IPS-18a (cell line): ENCODE results near the gene SMIM33.

ENCODE experiments used
- H3K27ac ChIP-seq: one replicate; pipeline ENCODE4 v1.5.1; 2013; ENCODE audit warnings: low read length
- H3K27me3 ChIP-seq: one replicate; pipeline ENCODE4 v1.6.1; 2013; ENCODE audit warnings: mild to moderate bottlenecking, low read length; ENCODE audit not compliant: control insufficient read depth, insufficient read depth
- H3K36me3 ChIP-seq: one replicate; pipeline ENCODE4 v1.6.1; 2013; ENCODE audit warnings: low read depth, low read length; ENCODE audit not compliant: control insufficient read depth
- H3K4me1 ChIP-seq: one replicate; pipeline ENCODE4 v1.6.1; 2013; ENCODE audit warnings: low read depth, low read length; ENCODE audit not compliant: control insufficient read depth
- H3K4me3 ChIP-seq: one replicate; pipeline ENCODE4 v1.5.1; 2013; ENCODE audit warnings: low read length
- H3K9ac ChIP-seq: one replicate; pipeline ENCODE4 v1.6.1; 2013; ENCODE audit warnings: mild to moderate bottlenecking, low read length, moderate library complexity
- H3K9me3 ChIP-seq: one replicate; pipeline ENCODE4 v1.6.1; 2013; ENCODE audit warnings: low read depth, low read length; ENCODE audit not compliant: control insufficient read depth

The SMIM33 gene

DNA sequence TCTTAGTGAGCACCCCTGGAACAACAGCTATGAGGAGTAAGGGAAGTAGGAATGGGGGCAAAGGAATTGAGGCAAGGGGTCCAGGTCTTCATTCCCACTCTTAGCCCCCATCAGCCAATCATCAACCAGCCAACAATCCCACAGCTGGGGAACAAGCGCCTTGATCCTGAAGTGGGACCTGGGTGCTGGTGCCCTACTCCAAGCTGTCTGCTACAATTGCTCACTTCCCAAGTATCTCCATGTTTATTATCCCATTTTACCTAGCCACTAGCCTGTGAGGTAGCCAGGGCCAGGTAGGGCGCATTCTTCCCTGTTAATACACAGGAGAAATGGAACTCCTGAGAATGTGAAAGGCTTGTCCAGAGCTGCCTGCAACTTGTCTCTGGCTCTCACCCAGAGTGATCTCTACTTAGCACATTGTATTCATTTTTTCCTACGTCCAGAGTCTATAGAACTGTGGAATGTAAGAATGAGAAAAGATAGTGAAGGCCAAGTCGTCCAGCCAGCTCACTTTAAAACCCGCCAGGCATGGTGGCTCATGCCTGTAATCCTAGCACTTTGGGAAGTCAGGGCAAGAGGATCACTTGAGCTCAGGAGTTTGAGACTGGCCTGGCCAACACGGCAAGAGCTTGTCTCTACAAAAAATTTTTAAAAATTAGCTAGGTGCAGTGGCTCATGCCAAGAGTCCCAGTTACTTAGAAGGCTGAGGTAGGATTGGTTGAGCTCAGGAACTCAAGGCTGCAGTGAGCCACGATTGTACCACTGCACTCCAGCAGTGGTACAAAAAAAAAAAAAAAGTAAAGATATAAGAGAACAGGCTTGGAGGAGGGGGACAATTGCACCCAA, 25.3 kb upstream of the SMIM33 start:
- Histone ChIP-seq H3K36me3 (no peaks in the 10 kb centered on the region), H3K27ac (no peak overlapping the region), H3K9me3 (no peaks in the 10 kb centered on the region), H3K4me3 (no peak overlapping the region), H3K9ac (no peak overlapping the region), H3K27me3 (no peaks in the 10 kb centered on the region), H3K4me1 (no peaks in the 10 kb centered on the region)

DNA sequence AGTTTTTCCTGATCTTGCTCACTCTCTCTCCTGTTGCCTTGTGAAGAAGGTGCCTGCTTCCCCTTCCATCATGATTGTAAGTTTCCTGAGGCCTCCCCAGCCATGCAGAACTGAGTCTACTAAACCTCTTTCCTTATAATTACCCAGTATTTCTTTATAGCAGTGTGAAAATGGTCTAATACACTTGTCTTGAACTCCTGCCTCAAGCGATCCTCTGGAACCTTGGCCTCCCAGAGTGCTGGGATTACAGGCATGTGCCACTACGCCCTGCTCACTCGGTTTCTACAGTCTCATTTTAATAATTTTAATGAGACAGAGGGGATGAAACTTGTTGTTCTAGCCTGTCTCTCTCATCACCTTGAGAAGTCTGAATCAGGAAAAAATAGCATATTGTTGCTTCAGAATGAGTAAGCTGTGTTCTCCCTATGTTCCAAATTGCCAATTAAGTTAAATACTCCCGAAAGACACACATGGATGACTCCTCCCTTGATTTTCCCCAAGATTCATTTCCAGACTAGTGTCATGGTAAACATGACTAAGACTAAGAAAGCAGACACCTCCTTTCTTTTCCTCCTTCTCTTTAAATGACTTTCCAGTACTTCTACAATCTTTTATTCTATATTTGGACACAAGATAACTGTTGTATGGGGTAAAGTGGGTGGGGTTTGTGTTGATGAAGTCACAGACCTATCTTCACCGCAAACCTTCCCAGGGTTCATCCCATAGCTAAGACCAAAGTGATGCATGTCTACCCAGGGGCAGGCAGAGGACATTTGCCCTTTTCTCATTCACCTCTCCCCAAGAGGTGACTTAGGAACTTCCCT, 23.6 kb upstream of the SMIM33 start:
- no peak overlapping the region for H3K4me3 ChIP-seq
- H3K9me3 ChIP-seq: no peaks in the 10 kb centered on the region
- H3K4me1 ChIP-seq: no peaks in the 10 kb centered on the region
- H3K36me3 ChIP-seq: no peaks in the 10 kb centered on the region
- H3K27me3 ChIP-seq: no peaks in the 10 kb centered on the region
- H3K9ac ChIP-seq: no peak overlapping the region
- H3K27ac ChIP-seq: no peak overlapping the region

- H3K27me3 ChIP-seq: no peaks in the 10 kb centered on the region
- no peaks in the 10 kb centered on the region for H3K36me3 ChIP-seq
- H3K4me3 ChIP-seq: no peak overlapping the region
- no peak overlapping the region for H3K27ac ChIP-seq
- no peaks in the 10 kb centered on the region for H3K9me3 ChIP-seq
- H3K9ac ChIP-seq: no peak overlapping the region
- H3K4me1 ChIP-seq: no peaks in the 10 kb centered on the region
Observed at GRCh38 chr5:139451176-139451575, 19.6 kb upstream of the SMIM33 start.

DNA sequence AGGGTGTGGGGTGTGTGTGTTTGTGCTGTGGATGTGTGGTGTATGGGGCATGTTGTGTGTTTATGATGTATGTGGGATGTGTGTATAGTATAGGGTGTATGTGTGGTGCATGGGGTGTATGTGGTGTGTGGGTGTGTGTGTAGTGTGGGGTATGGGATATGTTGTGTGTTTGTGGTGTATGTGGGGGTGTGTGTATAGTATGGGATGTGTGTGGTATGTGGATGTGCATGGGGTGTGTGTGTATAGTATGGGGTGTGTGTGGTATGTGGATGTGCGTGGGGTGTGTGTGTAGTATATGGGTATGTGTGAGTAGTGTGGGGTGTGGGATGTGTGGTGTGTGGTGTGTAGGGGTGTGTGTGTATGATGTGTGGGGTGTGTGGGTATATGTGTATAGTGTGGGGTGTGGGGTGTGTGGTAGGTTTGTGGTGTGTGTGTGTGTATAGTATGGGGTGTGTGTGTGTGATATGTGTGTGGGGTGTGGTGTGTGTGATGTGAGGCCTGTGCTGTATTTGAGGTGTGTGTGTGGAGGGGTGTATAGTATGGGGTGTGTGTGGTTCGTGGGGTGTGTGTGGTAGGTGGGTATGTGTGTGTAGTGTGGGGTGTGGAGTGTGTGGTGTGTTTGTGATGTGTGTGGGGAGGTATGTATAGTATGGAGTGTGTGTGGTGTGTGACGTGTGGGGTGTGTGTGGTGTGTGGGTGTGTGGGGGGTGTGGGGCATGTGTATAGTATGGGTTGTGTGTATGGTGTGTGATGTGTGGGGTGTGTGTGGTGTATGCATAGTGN, 18.7 kb upstream of the SMIM33 start:
- Histone ChIP-seq H3K9ac (no peak overlapping the region), H3K27me3 (no peaks in the 10 kb centered on the region), H3K4me3 (no peak overlapping the region), H3K9me3 (no peaks in the 10 kb centered on the region), H3K4me1 (no peaks in the 10 kb centered on the region), H3K27ac (no peak overlapping the region), H3K36me3 (no peaks in the 10 kb centered on the region)

DNA sequence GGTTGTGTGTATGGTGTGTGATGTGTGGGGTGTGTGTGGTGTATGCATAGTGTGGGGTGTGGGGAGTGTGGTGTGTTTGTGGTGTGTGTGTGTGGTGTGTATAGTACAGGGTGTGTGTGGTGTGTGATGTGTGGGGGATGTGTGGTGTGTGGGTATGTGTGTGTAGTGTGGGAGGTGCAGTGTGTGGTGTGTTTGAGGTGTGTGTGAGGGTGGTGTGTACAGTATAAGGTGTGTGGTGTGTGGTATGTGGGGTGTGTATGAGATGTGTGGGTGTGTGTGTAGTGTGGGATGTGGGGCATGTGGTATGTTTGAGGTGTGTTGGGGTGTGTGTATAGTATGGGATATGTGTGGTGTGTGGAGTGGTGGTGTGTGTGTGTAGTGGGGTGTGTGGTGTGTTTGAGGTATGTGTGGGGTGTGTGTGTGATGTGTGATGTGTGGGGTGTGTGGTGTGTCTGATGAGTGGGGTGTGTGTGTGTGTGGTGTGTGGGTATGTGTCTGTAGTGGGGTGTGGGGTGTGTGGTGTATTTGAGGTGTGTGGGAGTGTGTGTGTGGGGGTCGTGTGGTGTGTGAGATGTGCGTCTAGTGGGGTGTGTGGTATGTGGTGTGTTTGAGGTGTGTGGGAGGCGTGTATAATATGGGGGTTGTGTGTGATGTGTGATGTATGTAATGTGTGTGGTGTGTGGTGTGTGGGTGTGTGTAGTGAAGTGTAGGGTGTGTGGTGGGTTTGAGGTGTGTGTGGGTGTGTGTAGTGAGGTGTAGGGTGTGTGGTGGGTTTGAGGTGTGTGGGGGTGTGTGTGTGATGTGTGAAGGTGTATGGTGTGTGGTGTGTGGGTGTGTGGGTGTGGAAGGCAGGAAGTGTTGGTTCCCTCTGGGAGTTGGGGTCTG, 16.9 kb upstream of the SMIM33 start:
- Histone ChIP-seq H3K4me3 (no peak overlapping the region), H3K36me3 (no peaks in the 10 kb centered on the region), H3K27ac (no peak overlapping the region), H3K9me3 (no peaks in the 10 kb centered on the region), H3K4me1 (no peaks in the 10 kb centered on the region), H3K9ac (no peak overlapping the region), H3K27me3 (no peaks in the 10 kb centered on the region)

DNA sequence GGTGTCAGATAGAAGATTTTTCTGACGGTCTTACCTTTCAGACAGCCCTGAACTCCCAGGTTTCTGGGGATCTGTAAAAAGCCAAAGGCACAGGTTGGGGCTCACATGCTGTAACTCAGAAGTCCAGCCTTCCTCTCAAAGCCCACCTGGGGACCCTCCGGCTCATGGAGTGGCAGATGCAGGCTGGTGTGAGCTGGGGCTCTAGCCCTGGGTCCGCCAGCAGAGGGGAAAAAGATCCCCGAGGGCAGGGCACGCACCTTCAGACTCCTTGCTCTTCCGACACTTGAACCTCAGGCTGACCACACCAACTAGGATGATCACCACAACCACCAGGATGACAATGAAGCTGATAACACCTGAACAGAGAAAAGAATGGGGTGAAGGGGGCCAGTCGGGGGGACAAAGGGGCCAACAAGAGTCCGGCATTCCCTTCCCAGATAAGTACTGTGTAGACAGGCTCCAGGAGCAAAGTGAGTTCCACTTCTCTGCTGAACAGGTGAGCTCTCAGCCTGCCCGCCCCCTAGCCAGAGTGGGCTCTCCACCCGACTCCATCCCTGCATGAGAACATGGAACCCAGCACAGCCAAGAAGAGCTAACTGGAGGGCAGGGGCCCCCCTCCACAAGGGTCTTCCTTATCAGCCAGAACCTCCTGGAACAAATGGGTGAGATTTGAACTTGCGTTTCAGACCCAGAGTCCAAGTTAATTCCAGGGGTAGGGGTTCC, 16.1 kb upstream of the SMIM33 start:
- H3K9ac ChIP-seq: no peak overlapping the region

DNA sequence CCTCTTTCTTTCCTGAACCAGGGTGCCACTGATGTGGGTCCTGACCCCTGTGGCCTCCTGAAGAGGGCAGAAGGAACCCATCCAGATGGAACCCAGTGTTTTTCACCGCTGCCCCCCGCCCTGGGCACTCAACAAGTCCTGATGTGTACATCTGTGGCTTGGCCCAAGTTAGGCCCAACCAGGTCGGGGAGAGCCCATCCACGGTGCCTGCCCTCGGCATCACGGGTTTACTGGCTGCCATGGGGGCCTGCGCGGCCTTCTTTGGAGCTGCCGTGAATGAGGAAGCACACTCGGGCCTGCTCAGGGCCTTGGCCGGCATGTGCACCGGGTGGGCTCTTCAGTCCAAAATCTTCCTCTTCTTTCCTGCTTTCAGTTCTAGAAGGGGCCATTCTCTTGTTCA, 14.0 kb upstream of the SMIM33 start:
- no peaks in the 10 kb centered on the region for H3K36me3 ChIP-seq

More for the DNA sequence above, 16.1 kb upstream of the SMIM33 start:
- H3K36me3 ChIP-seq: no peaks in the 10 kb centered on the region
- H3K9me3 ChIP-seq: no peaks in the 10 kb centered on the region
- no peak overlapping the region for H3K27ac ChIP-seq
- peaks cover 4% of the 10 kb centered on the region for H3K4me1 ChIP-seq
- no peak overlapping the region for H3K4me3 ChIP-seq
- H3K27me3 ChIP-seq: no peaks in the 10 kb centered on the region

GRCh38 chr5:139457241-139457640, 13.6 kb upstream of the SMIM33 start:
- Histone ChIP-seq H3K36me3 (no peaks in the 10 kb centered on the region), H3K4me1 (peaks cover 13% of the 10 kb centered on the region), H3K27ac (no peak overlapping the region), H3K4me3 (no peak overlapping the region), H3K27me3 (no peaks in the 10 kb centered on the region), H3K9ac (no peak overlapping the region), H3K9me3 (no peaks in the 10 kb centered on the region)

More for the DNA sequence above, 14.0 kb upstream of the SMIM33 start:
- Histone ChIP-seq H3K27ac (no peak overlapping the region), H3K4me3 (no peak overlapping the region), H3K9ac (no peak overlapping the region), H3K27me3 (no peaks in the 10 kb centered on the region), H3K9me3 (no peaks in the 10 kb centered on the region), H3K4me1 (peaks cover 8% of the 10 kb centered on the region)

- Histone ChIP-seq H3K9ac (no peak overlapping the region), H3K27ac (no peak overlapping the region), H3K4me3 (no peak overlapping the region), H3K36me3 (no peaks in the 10 kb centered on the region), H3K27me3 (no peaks in the 10 kb centered on the region), H3K4me1 (peaks cover 18% of the 10 kb centered on the region), H3K9me3 (no peaks in the 10 kb centered on the region)
Observed at GRCh38 chr5:139457653-139458306, 13.0 kb upstream of the SMIM33 start.
